Gastrocnemius medialis (tissue), 4 donors: ENCODE data around the gene AGER.

Experiments used
- CTCF ChIP-seq, 5 experiments: fragments of 450-650 bp in 3 of 5; fragments of 200-600 bp in 2 of 5; sonication (generic) in 2 of 5; IDR thresholded peaks in 4 of 5; conservative IDR thresholded peaks in 1 of 5; 1 replicate in 4 of 5; 2 replicates in 1 of 5; pipeline ENCODE4 v1.5.1; 2016 to 2019; ENCODE audit warnings: antibody characterized with exemption in 5 of 5, mild to moderate bottlenecking in 3 of 5, moderate library complexity in 3 of 5
- POLR2A ChIP-seq, 2 donors: fragments of 450-650 bp; IDR thresholded peaks; one replicate each; pipeline ENCODE4 v1.6.1; 2017; ENCODE audit warnings: antibody characterized with exemption in 2 of 2, mild to moderate bottlenecking in 2 of 2, moderate library complexity in 2 of 2

- TF ChIP-seq CTCF (IDR thresholded peaks at IDR 0.05 in 4 of 5, conservative IDR thresholded peaks at IDR 0.05 in 1 of 5) (no peak), POLR2A (IDR thresholded peaks at IDR 0.05) (no peak)
Measured at GRCh38 chr6:32194388-32194787, 10.3 kb upstream of the AGER start.
